ENCODE data around the gene SHISA7.

- TF ChIP-seq MYNN (tag by site-specific recombination; IDR thresholded peaks at IDR 0.05; ENCODE audit: borderline replicate concordance) (no peak), CTCF (tag by site-specific recombination; IDR thresholded peaks at IDR 0.05) (no peak), ZNF37A (tag by site-specific recombination; IDR thresholded peaks at IDR 0.05) (no peak), TCF7L2 (IDR thresholded peaks at IDR 0.05; ENCODE audit: borderline replicate concordance, low read depth, low read length) (no peak), ZNF280D (tag by site-specific recombination; IDR thresholded peaks at IDR 0.05) (no peak), SP2 (tag by site-specific recombination; IDR thresholded peaks at IDR 0.05) (no peak), ZBTB8A (tag by site-specific recombination; IDR thresholded peaks at IDR 0.05) (no peak), REST (tag by site-specific recombination; IDR thresholded peaks at IDR 0.05) (no peak), YY1 (tag by site-specific recombination; IDR thresholded peaks at IDR 0.05) (no peak)
These were observed 1.5 kb upstream of the SHISA7 start for GRCh38 chr19:55444646-55445045.
